ENCODE data around the gene SEMA3A.
"Not testable (repeated sequence)": the region's sequence is repeated elsewhere in the genome, so short reads cannot be mapped to it uniquely, and the experiment has no call there.

The SEMA3A gene

DNA sequence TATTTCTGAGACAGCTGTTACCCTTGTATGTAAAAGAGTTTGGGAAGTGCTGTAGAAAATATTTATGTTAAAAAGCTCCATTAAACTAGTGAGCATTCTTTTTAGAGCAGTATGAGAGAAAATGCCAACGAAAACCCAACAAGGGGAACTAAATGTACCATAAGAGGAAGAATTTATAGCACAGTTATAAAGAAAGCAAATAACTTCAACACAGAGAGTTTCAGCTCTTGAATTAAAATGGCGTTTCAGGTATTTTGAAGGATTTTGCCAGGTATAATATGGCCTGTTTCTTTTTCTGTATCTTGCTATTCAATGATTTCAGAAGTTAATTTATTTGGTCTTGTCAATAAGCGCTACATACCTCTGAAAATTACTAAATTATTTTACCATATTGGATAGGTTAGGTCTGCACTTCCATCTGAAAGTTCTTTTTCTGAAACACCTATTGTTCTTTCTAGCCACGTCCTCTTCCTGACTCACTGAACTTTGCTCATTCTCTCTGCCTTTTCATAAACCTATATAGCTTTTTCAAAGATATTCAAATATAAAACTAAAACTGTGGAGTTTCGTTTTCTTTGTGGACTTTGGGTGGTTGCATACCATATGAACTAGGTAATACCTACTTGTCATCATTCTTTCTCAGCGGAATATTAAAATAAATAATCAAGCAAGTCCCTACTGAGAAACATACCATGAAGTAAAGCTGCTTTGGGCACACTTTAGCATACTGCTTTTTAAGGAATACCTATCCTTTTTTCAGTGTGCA, 136.1 kb downstream of the SEMA3A start:
- no peak for DNase-seq

DNA sequence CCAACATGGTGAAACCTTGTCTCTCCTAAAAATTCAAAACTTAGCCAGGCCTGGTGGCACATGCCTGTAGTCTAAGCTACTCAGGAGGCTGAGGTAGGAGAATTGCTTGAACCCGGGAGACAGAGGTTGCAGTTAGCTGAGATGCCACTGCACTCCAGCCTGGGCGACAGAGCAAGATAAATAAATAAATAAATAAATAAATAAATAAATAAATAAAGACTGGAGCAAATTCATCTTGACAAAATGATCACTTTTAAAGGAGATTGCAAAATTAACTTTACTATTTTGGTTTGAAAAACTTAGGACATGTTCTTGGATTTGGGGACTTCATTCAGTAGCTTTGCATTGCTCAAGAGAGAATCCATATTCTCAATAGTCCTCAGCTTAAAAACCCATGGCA, 137.0 kb downstream of the SEMA3A start:
- no peak for DNase-seq

DNA sequence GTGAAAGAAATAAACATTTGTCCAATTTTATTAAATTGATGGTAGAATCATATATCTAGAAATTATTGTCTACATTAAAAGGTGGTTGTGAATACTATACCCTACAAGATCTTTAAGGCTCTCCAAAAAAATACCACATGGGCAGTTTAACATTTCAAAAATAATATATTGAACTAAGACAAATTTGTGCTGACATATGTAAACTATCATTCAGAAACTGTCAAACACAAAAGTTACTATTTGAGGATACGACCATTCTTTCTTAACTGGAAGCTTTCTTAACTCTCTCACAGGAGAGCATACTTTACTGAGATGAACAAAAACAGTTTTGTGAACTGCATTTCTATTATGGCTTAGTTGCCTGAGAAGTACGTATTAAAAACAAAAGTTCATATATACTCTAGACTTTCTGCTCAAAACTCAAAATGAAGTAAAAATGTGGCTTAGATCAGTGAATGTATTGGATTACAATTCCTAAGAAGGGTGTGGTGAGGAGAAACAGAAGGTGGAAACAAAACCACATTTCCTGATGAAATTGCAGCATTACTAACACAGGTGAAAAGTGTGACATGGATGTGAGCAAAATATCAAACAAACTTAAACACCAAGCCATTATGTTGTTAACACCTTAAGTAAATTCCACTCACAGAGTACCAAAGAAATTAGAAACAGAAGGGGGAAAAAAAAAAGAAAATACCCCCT, 138.5 kb downstream of the SEMA3A start:
- no peak for DNase-seq

DNA sequence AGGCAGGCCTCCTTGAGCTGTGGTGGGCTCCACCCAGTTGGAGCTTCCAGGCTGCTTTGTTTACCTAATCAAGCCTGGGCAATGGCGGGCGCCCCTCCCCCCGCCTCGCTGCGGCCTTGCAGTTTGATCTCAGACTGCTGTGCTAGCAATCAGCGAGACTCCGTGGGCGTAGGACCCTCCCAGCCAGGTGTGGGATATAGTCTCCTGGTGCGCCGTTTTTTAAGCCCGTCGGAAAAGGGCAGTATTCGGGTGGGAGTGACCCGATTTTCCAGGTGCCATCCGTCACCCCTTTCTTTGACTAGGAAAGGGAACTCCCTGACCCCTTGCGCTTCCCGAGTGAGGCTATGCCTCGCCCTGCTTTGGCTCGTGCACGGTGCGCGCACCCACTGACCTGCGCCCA, 139.4 kb downstream of the SEMA3A start:
- DNase-seq = not testable (repeated sequence)

DNA sequence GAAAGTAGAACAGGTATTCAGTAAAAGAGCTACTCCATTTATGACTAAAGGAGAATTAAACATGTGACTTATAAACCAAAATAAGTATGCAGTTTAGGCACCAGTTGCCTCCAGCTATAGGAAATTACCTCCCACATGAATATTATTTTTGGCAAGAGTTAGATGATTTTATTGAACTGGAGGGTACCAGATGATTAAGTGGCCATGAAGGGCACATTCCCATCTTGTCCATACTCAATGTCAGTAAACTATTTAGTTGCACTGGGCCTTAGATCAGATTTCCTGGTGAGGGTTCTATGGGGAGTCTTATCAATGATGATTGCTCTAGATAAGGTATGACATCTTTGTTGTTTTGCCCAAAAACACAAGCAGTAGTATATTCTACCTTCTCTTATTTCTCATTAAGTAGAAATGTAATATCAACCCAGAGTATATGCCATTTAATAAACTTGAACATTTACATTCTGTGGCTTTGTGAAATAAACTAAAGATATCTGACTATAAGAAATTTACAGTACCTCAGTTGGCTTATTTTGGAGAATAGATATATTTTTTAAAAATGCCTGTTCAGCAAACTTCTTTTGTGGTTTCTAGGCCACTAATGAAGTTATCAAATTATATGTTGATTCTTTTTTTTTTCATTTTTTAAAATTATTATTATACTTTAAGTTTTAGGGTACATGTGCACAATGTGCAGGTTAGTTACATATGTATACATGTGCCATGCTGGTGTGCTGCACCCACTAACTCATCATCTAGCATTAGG, 145.3 kb downstream of the SEMA3A start:
- no peak for DNase-seq

DNA sequence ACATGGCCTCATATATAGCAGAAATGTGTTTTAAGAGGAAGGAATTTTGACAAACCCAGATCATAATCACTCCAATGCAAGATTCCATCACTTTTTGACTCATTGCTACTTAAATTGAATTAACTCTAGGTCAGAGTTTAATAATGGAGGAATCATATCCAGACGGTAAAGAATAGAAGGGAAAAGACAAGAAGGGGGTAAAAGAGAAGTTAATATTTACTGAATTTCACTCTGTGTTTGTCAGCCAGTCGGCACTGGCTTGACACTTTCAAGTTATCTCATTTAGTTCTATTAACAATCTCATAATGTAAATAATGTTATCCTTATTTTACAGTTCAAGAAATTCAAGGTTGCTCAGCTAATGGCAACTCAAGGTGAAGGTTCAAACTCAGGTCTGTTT, 147.5 kb downstream of the SEMA3A start:
- no peak for DNase-seq

DNA sequence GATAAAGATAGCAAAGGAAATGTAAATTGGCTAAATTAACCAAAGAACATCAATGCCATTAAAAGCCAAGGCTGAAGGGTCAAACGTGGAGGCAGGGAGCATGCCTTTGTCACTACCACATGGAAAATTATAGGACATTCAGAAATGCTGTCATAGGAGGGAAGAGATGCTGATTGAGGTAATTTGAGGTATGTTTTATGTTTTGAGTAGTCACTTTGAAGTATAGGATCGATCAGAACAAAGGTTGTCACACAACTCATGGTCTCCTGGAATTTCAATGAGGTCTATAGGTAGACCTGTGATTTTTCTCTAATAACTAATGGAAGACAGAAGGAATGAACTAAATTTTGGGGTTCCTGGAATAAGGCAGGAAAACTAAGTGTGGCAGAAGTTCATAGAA, 149.8 kb downstream of the SEMA3A start:
- DNase-seq = no peak

DNA sequence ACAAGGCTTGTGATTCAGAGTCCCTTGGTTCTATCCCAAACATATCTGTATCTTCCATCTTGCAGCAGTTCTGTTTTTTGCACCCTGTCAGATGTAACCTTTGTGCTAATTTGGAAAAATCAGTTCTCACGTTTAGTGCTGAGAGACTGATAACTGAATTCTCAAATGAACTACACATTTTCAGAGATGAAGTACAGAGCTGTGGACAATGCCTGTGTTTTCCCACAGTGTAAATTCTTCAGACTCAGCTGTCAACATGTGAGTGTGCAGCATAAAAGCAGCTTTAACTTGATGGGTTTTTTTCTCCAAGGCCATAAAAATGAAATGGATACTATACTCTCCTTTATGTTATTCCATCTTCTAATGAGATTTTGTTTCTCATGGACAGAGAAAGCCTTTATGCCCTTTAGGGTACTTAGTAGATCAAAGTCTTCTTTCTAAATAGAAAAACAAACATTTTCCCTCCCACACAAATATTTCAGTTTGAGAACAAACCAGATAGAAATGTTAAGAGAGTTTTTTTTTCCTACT, 150.9 kb downstream of the SEMA3A start:
- DNase-seq = no peak

DNA sequence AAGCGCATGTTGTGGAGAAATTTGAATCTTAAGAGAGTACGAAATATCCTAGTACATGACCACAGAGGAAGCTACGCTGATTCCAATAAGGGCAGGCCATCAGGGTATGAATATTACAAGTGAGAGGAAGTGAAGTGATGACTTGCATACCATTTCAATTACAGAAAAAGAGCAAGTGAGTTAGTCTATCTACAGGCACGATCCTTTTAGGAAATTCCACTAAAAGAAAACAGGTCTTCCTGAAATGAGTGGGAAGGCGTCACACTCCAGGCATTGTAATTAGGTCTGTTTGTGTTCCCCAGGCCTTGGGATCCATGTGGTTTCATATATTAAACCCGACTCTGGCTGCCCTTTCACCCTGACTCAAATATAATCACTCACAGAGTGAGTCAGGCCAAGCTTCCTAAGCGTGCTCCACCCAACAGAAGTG, 152.5 kb downstream of the SEMA3A start:
- DNase-seq = peak; percentile 28

DNA sequence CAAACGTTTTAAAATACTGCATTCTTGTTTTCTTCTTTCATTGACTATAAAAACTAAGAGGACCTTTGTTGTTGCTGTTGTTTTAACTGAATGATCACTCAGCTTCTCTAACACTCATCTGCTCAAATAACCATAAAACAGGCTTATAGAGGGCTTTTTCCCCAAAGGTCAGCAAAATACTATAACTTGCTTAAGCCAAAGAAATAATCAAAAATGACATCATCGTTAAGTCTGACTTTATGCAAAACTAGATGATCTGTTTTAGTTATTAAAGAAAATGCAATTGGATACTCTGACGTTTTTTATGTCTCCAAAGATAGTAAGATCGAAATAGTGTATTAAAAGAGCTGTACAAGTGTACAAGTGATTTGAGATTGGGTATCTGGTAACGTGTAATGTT, 152.9 kb downstream of the SEMA3A start:
- DNase-seq = no peak

DNA sequence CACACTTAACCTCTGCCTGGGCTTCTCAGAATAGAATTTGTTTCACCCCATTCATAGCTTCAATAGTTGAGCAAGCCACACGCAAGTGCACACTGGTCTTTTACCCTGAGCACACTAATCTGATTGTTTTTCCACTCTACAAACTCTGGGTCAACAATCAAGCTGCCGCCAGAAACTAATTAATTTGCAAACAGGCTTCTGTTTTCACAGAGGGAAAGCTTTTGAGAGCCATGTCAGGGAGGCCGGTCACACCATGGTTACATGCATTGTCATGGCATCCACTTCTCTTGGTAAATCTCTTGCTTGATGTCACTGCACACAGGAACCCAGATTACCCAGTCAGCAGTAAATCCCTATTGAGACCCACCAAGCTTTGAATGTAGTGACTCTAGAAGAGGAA, 154.2 kb downstream of the SEMA3A start:
- no peak for DNase-seq

DNA sequence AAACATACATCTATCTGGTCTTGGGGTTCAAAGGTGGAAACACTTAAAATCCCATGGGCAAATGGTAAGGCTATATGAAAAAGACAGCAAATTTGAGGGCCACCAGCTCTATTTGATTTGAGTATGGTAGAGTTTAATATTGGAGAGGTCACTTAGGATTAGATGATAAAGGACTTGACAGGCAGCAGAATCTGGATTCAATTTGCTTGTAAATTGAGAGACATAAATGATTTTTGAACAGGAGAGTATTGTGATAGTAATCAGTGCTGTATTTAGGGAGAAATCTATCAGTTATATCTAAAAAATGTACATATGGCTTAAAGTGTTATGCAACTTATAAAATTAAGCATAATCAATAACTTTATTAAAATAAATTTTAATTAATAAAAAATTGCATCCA, 155.2 kb downstream of the SEMA3A start:
- no peak for DNase-seq

DNA sequence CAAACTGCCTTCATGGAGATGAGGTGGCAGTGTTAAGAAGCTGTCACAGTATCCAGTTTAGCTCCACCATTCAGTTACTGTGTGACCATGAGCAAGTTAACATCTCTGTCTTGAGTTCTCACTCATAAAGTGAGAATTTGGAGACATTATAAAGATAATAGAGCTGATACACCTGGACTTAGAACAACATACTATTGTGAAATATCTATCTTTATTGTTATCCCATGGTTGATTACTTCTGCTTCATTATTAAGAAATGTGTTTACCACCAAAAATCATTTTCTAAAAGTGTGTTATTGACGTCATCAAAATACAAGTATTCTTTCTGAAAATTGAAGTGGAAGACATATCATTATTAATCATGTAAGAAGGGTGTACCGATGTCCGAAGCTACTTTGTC, 166.9 kb downstream of the SEMA3A start:
- DNase-seq = no peak

DNA sequence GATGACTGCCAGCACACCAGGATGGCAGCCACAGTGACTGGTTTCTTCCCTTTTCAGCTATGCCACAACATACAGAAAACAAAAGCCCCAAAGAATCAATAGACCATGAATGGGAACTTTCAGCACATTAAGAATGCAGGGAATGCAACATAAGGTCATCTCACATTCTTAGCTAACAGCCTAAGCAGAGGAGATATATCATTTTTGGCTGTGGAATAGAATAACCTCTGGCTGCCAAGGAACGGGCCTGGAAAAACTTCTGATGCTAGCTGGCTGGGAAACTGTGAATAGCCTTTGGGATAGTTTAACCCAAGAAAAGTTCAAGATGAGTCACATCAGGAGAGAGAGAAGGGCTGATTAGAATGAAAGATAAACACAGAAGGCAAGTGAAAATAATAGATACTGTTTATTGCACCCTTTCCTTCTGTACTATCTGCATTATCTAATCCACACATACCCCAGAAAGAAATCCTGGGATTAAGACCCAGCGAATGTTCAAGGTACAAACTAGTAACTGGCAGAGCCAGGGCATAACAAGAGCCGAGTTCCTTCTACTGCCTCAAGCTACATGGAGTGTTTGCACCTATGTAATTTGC, 169.2 kb downstream of the SEMA3A start:
- peak; percentile 57 for DNase-seq

DNA sequence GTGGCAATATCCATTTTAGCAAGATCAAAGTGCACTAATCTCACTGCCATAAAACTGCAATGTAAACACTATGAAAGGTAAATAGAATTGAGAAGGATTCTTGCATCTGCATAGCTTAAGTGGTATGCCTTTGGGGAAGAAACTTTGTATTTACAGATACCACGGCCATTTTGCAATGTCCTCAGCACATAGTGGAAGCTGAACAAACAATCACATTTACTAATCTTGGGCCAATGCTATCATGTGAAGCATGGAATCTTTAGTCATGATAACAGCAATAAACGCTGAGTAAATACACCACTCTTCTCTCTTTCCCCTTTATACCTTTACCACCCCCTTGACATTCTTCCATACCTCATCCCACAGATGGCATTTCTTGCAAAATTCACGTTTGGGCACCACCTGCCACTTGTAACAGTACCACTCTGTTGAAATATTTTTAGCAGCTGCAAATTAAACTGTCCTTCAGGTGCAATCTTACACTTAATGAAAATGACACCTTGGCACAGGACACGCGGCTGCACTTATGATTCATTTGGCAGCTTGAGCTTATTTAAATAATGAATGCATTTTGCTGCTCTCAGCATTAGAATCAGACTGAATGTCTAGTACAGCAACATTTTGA, 171.8 kb downstream of the SEMA3A start:
- DNase-seq = no peak

DNA sequence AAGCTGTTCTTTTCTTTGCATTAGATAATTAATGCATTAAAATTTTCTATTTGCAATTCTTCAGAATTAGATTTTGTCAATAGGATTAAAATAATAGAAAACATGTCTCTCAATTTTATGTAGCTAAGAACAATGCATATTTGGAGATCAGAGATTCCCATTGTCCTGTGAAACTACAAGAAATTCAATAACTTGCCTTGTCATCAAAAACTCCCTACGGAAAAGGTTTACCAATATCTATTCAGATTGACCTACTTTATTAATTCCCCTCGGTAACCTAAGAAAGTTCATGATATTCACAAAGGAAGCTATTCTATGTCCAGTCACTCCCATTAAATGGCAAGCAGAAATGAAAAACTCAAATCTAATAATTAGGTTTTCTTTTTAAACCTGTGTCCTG, 172.6 kb downstream of the SEMA3A start:
- DNase-seq = no peak

DNA sequence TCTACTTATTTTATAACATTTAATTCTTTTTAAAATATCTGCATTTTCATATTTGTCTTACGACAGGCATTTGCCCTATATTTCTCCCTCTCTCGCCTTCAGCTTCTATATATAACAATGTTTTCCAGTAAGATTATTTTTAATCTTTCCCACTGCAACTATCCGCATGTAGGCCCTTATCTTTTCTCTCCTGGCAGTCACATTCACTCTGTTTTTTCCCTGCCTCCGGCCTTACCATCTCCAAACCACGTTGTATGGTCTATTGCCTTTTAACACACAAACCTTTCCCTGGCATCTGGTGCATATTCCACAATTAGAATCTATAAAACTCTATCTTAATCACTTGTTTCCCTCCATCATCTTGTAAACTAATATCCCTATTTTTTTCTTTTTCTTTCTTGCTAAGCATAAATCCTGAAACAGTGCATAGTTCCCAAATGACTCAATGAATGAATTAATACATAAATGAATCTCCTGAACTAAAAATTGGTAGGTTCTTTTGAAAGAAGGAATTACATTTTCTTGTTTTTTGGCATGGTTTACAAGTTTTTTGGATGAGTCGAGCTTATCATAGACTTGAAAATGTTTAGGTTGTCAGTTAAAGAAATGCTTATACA, 173.2 kb downstream of the SEMA3A start:
- no peak for DNase-seq

DNA sequence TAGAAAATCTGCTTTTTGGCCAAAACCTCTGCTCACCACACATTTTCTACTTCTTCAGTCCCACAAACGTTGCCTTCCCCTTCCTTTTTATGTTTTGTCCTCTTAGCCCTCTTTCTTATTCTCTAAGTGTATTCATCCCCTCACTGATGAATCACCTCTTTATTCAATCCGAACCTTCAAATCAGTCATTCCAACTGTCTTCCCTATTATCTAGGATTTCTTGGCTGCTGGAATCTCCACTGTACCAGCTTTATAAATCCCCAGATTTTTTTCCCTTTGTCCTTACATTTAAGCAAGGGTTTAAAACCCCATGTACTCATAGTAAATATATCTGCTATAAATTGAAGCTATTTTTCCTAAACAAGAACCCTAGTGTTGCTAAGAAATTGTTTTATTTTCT, 176.9 kb downstream of the SEMA3A start:
- DNase-seq = no peak

DNA sequence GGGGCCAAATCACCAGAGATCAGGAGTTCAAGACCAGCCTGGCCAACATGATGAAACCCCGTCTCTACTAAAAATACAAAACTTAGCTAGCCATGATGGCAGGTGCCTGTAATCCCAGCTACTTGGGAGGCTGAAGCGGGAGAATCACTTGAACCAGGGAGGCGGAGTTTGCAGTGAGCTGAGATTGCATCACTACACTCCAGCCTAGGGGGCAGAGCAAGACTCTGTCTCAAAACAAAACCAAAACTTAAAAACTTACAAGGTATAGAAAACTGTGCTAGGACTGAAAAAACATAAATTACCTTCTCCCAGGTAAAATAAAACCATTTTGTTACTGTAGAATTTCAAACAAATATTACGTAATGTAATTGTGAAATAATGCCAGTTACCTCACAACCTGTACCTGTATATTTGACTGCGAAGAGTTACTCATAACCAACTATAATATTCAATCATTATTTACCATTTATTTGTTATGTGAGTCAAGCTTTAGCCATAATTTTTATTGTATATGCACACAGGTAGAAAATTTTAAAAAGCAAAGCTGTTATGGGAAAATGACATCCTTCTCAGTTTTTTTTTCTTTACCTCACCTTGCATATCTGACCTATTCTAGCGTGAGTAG, 180.9 kb downstream of the SEMA3A start:
- DNase-seq = no peak

DNA sequence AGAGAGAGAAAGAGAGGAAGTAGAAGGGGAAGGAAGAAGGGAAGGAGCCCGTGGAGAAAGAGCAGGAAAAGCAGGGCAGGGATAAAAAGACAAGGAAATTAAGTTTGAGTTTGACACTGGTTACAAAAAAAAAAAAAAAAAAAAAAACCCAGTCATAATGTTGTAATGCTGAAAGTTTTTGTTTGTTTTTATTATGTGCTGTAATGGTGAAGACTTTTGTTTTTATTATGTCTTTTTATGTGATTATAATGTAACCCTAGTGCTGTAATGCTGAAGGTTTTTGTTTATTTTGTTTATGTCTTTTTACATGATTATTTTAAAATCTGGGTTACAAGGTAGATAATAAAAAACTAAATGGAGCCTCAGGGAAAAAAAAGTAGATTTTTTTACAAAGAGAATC, 184.8 kb downstream of the SEMA3A start:
- DNase-seq = no peak

DNA sequence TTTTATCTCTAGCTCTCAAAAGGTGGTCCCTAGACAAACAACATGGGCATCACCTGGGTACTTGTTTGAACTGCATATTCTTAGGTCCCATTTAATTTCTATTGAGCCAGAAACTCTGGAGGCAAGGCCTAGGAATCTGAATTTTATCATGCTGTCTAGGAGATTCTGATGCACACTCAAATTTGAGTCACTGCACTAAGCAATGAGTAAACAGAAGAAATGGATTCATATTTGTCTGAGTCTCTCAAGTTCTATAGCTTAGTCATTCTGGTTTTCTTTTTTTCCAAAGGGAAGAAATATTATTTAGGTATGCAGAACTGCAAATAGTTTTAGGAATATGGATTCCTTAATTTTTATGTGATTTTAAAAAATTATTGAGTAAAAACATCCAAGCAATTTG, 185.5 kb downstream of the SEMA3A start:
- DNase-seq = no peak

DNA sequence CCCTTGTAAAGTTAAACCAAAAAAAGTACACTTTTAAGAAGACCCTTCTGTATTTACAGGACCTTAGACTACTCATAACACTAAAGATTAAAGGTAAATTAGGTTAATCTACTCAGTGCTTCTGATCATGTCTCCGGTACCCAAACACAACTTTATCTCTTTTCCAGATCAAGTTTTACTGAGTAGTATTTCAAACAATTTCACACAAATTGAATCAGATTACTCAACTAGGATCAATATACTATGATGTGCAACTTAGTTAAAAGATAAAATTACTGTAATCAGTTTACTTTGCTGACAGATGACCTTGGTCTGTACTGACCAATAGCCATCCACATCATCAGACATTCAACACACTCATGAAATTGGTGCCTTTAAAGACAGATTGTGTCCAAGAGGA, 191.4 kb downstream of the SEMA3A start:
- DNase-seq = no peak
